Measurements from ENCODE around the gene PRDM15.

GRCh38 chr21:41751611-41752011, 127.5 kb downstream of the PRDM15 start:
- no peak for TF ChIP-seq CTCF (IDR thresholded peaks at IDR 0.05)
- no peak for TF ChIP-seq POLR2AphosphoS5 (IDR thresholded peaks at IDR 0.05)
- TF ChIP-seq POLR2A (IDR thresholded peaks at IDR 0.05) = no peak

Measured in transverse colon (tissue), 4 donors.